DMS153 treated with DMSO at 0.1 percent for 48 hours (cell line): ENCODE results near the gene CD46.
A peak's percentile ranks its signal among the peaks of the same experiment; 100 is the strongest.

Experiments
- DNase-seq: peaks from one replicate; lab custom pipeline; 2025; ENCODE audit not compliant: unreplicated experiment; lab: John Stamatoyannopoulos, UW

Gene CD46

GRCh38 chr1:207793327-207793726, 41.5 kb downstream of the CD46 start:
- no peak for DNase-seq

GRCh38 chr1:207794861-207795260, 43.0 kb downstream of the CD46 start:
- no peak for DNase-seq

- DNase-seq, result peak; percentile 73
Observed at GRCh38 chr1:207797229-207797973, 45.5 kb downstream of the CD46 start.

GRCh38 chr1:207798847-207799246, 47.0 kb downstream of the CD46 start:
- DNase-seq, result no peak

- DNase-seq, result no peak
Observed at GRCh38 chr1:207799989-207800648, 48.3 kb downstream of the CD46 start.

- no peak for DNase-seq
Observed at GRCh38 chr1:207801819-207802218, 50.0 kb downstream of the CD46 start.

GRCh38 chr1:207803678-207804077, 51.8 kb downstream of the CD46 start:
- no peak for DNase-seq

GRCh38 chr1:207804721-207805468, 53.0 kb downstream of the CD46 start:
- DNase-seq, result no peak

GRCh38 chr1:207805841-207806421, 54.1 kb downstream of the CD46 start:
- no peak for DNase-seq

- no peak for DNase-seq
Observed at GRCh38 chr1:207806531-207807325, 54.9 kb downstream of the CD46 start.

- DNase-seq, result no peak
Observed at GRCh38 chr1:207807326-207807689, 55.5 kb downstream of the CD46 start.

- DNase-seq, result no peak
Observed at GRCh38 chr1:207807690-207808321, 56.0 kb downstream of the CD46 start.

- DNase-seq, result no peak
Observed at GRCh38 chr1:207808322-207808705, 56.5 kb downstream of the CD46 start.

- DNase-seq, result no peak
Observed at GRCh38 chr1:207808911-207809555, 57.2 kb downstream of the CD46 start.

- DNase-seq, result no peak
Observed at GRCh38 chr1:207810173-207810572, 58.3 kb downstream of the CD46 start.

GRCh38 chr1:207810606-207811295, 58.9 kb downstream of the CD46 start:
- no peak for DNase-seq

GRCh38 chr1:207811319-207811718, 59.5 kb downstream of the CD46 start:
- no peak for DNase-seq

GRCh38 chr1:207811920-207812720, 60.3 kb downstream of the CD46 start:
- DNase-seq, result no peak
